Measurements from ENCODE around the gene HOXC13. TPM values are rescaled to one million over a fixed set of nuclear protein-coding genes. Genes with fewer than 3 reads are reported as not detected.

The HOXC13 gene
- total and polyA plus RNA-seq, 2 experiments from 2014 or later: 0.20 to 0.69 TPM

DNA sequence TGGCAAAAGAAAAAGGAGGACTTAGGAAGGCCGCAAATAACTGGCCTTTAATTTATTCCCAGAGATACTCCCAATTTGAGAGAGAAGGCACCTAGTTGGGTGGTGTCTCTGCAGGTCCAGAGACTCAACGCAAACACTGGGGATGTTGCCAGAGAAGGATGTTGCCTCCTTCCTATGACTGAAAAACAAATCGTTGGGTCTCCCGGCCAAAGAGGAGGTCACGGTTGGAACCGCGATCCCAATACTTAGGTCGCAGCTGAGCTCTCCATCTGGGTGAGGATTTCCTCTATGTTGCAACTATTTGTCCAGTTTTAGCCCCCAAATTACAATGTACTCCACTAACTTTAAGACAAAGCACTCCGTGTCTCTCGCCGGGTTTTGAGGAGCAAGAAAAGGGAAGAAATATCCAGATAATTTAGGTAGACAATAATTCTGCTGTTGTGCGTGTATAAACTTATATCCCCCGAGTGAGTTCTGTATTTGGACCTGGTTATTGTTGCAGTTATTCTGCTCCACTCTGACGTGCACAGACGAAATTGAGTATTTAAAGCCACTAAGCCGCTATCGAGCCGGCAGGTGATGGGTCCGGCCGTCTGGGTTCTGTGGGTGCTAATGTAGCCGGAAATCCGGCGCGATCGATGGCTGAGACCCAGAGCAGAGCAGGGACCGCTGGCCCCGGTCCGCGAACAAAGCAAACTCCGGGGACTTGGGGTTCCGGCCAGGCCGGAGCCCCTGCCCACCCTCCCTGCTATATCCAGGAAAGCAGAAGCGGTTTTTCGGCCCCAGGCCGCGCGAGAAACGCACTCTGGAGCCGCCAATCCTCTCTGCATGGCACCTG lies 21.8 kb downstream of the HOXC13 start:
- no peaks in the 10 kb centered on the region for H3K36me3 ChIP-seq (replicated peaks; ENCODE audit: insufficient read depth, low read depth)
- DNase-seq (ENCODE audit: low spot score): no peak
- H4K20me1 ChIP-seq (ENCODE audit: insufficient read depth, poor library complexity, severe bottlenecking): no peaks in the 10 kb centered on the region
- no peaks in the 10 kb centered on the region for H3K4me1 ChIP-seq (ENCODE audit: insufficient read depth)
- no peaks in the 10 kb centered on the region for H3K9me2 ChIP-seq (replicated peaks; ENCODE audit: insufficient read depth)
- WGBS (ENCODE audit: low lambda C conversion rate, missing lambda C conversion rate): 43% methylated on average over 30 of the region's 39 CpGs
- H3K9me3 ChIP-seq (ENCODE audit: low read depth): no peaks in the 10 kb centered on the region
- H3K4me3 ChIP-seq: no peak overlapping the region
- no peak overlapping the region for H3K27ac ChIP-seq
- H2AFZ ChIP-seq: no peak overlapping the region
- H3K27me3 ChIP-seq: peaks cover 100% of the 10 kb centered on the region
- TF ChIP-seq, protein P1, sequence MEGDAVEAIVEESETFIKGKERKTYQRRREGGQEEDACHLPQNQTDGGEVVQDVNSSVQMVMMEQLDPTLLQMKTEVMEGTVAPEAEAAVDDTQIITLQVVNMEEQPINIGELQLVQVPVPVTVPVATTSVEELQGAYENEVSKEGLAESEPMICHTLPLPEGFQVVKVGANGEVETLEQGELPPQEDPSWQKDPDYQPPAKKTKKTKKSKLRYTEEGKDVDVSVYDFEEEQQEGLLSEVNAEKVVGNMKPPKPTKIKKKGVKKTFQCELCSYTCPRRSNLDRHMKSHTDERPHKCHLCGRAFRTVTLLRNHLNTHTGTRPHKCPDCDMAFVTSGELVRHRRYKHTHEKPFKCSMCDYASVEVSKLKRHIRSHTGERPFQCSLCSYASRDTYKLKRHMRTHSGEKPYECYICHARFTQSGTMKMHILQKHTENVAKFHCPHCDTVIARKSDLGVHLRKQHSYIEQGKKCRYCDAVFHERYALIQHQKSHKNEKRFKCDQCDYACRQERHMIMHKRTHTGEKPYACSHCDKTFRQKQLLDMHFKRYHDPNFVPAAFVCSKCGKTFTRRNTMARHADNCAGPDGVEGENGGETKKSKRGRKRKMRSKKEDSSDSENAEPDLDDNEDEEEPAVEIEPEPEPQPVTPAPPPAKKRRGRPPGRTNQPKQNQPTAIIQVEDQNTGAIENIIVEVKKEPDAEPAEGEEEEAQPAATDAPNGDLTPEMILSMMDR (IDR thresholded peaks at IDR 0.05; ENCODE audit: poor library complexity): no peak
- TF ChIP-seq EZH2 (IDR thresholded peaks at IDR 0.05; ENCODE audit: borderline replicate concordance): peak; percentile 51
- H3K4me2 ChIP-seq: peak overlapping the region; percentile 53
- H3K79me2 ChIP-seq: no peaks in the 10 kb centered on the region

DNA sequence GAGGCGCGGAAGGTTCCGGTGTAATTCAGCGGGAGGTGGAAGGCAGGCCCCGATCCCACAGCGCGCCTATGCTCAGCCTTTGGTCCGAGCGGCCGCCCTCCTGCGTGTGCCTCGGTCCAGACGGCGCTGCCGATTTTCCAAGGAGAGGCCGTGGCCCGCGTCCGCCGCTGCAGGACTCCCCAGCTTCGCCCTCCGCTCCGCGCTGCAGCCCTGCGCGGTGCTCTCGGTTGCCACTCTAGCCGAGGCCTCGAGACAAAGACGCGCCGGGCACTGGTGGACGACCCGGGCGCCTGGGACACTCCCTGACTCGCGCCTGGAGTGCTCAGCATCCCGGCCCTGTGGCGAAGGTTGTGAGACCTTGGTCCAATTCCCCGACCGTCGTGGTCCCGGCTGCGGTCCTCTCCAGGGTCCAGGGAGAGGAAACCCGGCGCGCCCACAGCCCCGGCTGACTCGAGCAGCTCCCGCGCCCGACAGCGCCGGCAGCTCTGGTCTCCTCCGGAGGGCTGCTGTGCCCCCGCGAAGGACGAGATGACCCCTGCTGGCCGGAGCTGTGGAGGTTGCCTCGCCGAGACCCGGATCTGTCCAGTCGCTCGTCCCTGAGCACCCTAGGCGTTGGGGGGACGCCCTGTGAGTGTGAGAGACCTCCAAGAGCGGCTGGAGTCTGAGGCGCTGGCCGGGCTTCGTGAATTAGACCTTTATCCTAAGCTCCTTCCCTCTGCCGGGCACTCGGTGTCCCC lies 22.6 kb downstream of the HOXC13 start:
- Histone ChIP-seq H3K36me3 (replicated peaks; ENCODE audit: insufficient read depth, low read depth) (no peaks in the 10 kb centered on the region), H3K4me2 (peak overlapping the region; percentile 53), H3K4me3 (no peak overlapping the region), H3K79me2 (no peaks in the 10 kb centered on the region), H3K27ac (no peak overlapping the region), H3K4me1 (ENCODE audit: insufficient read depth) (no peaks in the 10 kb centered on the region), H4K20me1 (ENCODE audit: insufficient read depth, poor library complexity, severe bottlenecking) (no peaks in the 10 kb centered on the region), H3K9me3 (ENCODE audit: low read depth) (no peaks in the 10 kb centered on the region), H2AFZ (peak overlapping the region; percentile 31), H3K27me3 (peaks cover 100% of the 10 kb centered on the region), H3K9me2 (replicated peaks; ENCODE audit: insufficient read depth) (no peaks in the 10 kb centered on the region)
- TF ChIP-seq EZH2phosphoT487 (IDR thresholded peaks at IDR 0.05; ENCODE audit: low read depth, severe bottlenecking, unreplicated experiment) (peak; percentile 4), EZH2 (IDR thresholded peaks at IDR 0.05; ENCODE audit: borderline replicate concordance) (peak; percentile 71)
- TF ChIP-seq, protein P1 (IDR thresholded peaks at IDR 0.05; ENCODE audit: poor library complexity): no peak
- 10% methylated on average over 53 of the region's 72 CpGs for WGBS (ENCODE audit: low lambda C conversion rate, missing lambda C conversion rate)
- no peak for DNase-seq (ENCODE audit: low spot score)

GRCh38 chr12:53963005-53963404 lies 24.4 kb downstream of the HOXC13 start:
- Histone ChIP-seq H3K36me3 (replicated peaks; ENCODE audit: insufficient read depth, low read depth) (no peaks in the 10 kb centered on the region), H3K27ac (no peak overlapping the region), H3K9me2 (replicated peaks; ENCODE audit: insufficient read depth) (no peaks in the 10 kb centered on the region), H3K27me3 (peaks cover 100% of the 10 kb centered on the region), H3K4me2 (peak overlapping the region; percentile 52), H3K4me1 (ENCODE audit: insufficient read depth) (no peaks in the 10 kb centered on the region), H3K9me3 (ENCODE audit: low read depth) (no peaks in the 10 kb centered on the region), H3K4me3 (no peak overlapping the region), H3K79me2 (no peaks in the 10 kb centered on the region), H4K20me1 (ENCODE audit: insufficient read depth, poor library complexity, severe bottlenecking) (no peaks in the 10 kb centered on the region), H2AFZ (no peak overlapping the region)
- TF ChIP-seq EZH2 (IDR thresholded peaks at IDR 0.05; ENCODE audit: borderline replicate concordance): no peak
- TF ChIP-seq, protein P1 (IDR thresholded peaks at IDR 0.05; ENCODE audit: poor library complexity): no peak
- no peak for TF ChIP-seq EZH2phosphoT487 (IDR thresholded peaks at IDR 0.05; ENCODE audit: low read depth, severe bottlenecking, unreplicated experiment)
- no peak for DNase-seq (ENCODE audit: low spot score)
- WGBS (ENCODE audit: low lambda C conversion rate, missing lambda C conversion rate): 58% methylated on average over 7 of the region's 7 CpGs
